DND-41 (cell line): ENCODE measurements around the gene CFAP221.

Source experiments
- ATAC-seq: fragments of 200-7000 bp; cut with Tn5 transposase; 3 replicates; pipeline ENCODE4 v1.9.1; 2021; ENCODE audit warnings: low read depth; ENCODE audit not compliant: insufficient read depth
- DNase-seq: peaks from one replicate; pipeline ENCODE4 v3.0.0-alpha.2; 2020
- H2AFZ ChIP-seq: 2 replicates; pipeline ENCODE4 v1.6.0; 2012; ENCODE audit warnings: low read depth, low read length
- H3K27ac ChIP-seq: 2 replicates; pipeline ENCODE4 v1.5.1; 2012; ENCODE audit warnings: low read length, inconsistent platforms
- H3K27me3 ChIP-seq: fragments of 200-600 bp; sonication (generic); 2 replicates; pipeline ENCODE4 v1.6.0; 2012; ENCODE audit warnings: low read length, mild to moderate bottlenecking, inconsistent platforms; ENCODE audit not compliant: insufficient read depth, poor library complexity
- H3K36me3 ChIP-seq: 2 replicates; pipeline ENCODE4 v1.5.1; 2012; ENCODE audit warnings: low read length, inconsistent platforms; ENCODE audit not compliant: insufficient read depth
- H3K4me1 ChIP-seq: 2 replicates; pipeline ENCODE4 v1.5.1; 2012; ENCODE audit warnings: mild to moderate bottlenecking, low read length; ENCODE audit not compliant: insufficient read depth
- H3K4me2 ChIP-seq: 2 replicates; pipeline ENCODE4 v1.6.0; 2012; ENCODE audit warnings: mild to moderate bottlenecking, moderate library complexity, low read length, inconsistent platforms; ENCODE audit not compliant: insufficient read depth
- H3K4me3 ChIP-seq, 2 experiments: fragments of 200-600 bp in 1 of 2; shearing (Covaris generic) in 1 of 2; 2 replicates each; pipeline ENCODE4 v1.5.1; 2012 to 2016; ENCODE audit warnings: inconsistent platforms in 2 of 2, low read length in 2 of 2, mild to moderate bottlenecking in 2 of 2, low read depth in 1 of 2, moderate library complexity in 1 of 2
- H3K79me2 ChIP-seq: 2 replicates; pipeline ENCODE4 v1.6.0; 2012; ENCODE audit warnings: low read length, inconsistent platforms; ENCODE audit not compliant: insufficient read depth
- H3K9ac ChIP-seq: 2 replicates; pipeline ENCODE4 v1.6.0; 2012; ENCODE audit warnings: low read depth, mild to moderate bottlenecking, inconsistent platforms, low read length, moderate library complexity
- H3K9me3 ChIP-seq: 2 replicates; pipeline ENCODE4 v1.5.1; 2012; ENCODE audit warnings: low read length, moderate library complexity, mild to moderate bottlenecking, inconsistent platforms; ENCODE audit not compliant: insufficient read depth, severe bottlenecking
- H4K20me1 ChIP-seq: 2 replicates; pipeline ENCODE4 v1.6.0; 2012; ENCODE audit warnings: low read length; ENCODE audit not compliant: insufficient read depth
- CTCF ChIP-seq: IDR thresholded peaks from 2 replicates; pipeline ENCODE4 v1.5.1; 2012; ENCODE audit warnings: borderline replicate concordance, low read length, moderate library complexity, mild to moderate bottlenecking; ENCODE audit not compliant: poor library complexity, severe bottlenecking; ENCODE audit errors: extremely low read depth
- EZH2 ChIP-seq: IDR thresholded peaks from 3 replicates; pipeline ENCODE4 v1.6.1; 2012; ENCODE audit warnings: borderline replicate concordance, low read depth, mild to moderate bottlenecking, moderate library complexity, low read length, inconsistent platforms; ENCODE audit not compliant: severe bottlenecking

Gene CFAP221

DNA sequence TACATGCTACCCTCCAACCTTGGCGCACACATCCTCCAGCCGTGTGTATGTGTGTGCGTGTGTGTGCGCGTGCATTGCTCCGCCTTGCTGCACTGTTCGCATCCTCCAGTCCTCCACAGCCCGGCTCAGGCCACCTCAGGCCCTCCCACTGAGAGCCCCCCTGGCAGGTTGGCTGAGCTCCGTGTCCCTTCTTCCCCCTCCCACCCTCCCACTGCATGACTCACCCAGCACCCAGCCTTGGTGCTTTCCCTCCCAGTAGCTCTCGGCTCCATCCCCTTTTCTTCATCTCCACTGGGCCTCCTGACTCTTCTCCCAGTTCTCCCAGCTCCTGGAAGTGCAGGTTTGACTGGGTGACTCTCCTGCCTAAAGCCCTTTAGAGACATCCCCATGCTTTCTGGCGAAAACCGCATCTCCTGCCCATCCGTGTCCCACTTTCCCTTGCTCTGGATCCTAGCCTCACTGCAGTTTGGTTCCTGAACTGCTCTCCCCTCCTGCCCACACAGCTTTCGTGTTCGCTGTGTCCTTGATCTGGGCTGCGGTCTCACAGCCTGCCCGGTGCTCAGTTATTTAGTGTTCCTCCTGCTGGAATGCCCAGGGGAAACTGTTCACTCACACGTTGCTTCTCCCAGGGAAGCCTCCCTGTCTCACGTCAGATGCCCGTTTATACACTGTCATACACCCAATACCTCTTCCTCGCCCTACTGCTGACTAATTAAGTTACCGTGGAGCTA lies 139.6 kb downstream of the CFAP221 start:
- no peak overlapping the region for H2AFZ ChIP-seq
- peaks cover 25% of the 10 kb centered on the region; the same call in 1 of the 2 replicates for H4K20me1 ChIP-seq
- DNase-seq (no peak), ATAC-seq (no peak)
- no peak for TF ChIP-seq CTCF
- no peak for TF ChIP-seq EZH2
- peaks cover 18% of the 10 kb centered on the region for H3K4me1 ChIP-seq
- peaks cover 38% of the 10 kb centered on the region for H3K36me3 ChIP-seq
- H3K9ac ChIP-seq = no peak overlapping the region
- H3K79me2 ChIP-seq = peaks cover 24% of the 10 kb centered on the region
- no peaks in the 10 kb centered on the region for H3K27me3 ChIP-seq
- H3K27ac ChIP-seq = no peak overlapping the region
- no peak overlapping the region for H3K4me2 ChIP-seq
- no peak overlapping the region for H3K4me3 ChIP-seq
- H3K9me3 ChIP-seq = no peaks in the 10 kb centered on the region

- peaks cover 17% of the 10 kb centered on the region for H3K4me1 ChIP-seq
- no peaks in the 10 kb centered on the region for H3K27me3 ChIP-seq
- no peaks in the 10 kb centered on the region for H3K9me3 ChIP-seq
- H3K4me3 ChIP-seq = no peak overlapping the region
- H4K20me1 ChIP-seq = peaks cover 25% of the 10 kb centered on the region; the same call in 1 of the 2 replicates
- TF ChIP-seq CTCF = no peak
- no peak for TF ChIP-seq EZH2
- ATAC-seq = no peak
- H3K27ac ChIP-seq = no peak overlapping the region
- peaks cover 19% of the 10 kb centered on the region for H3K79me2 ChIP-seq
- no peak for DNase-seq
- no peak overlapping the region for H3K4me2 ChIP-seq
- no peak overlapping the region for H3K9ac ChIP-seq
- H2AFZ ChIP-seq = no peak overlapping the region
- peaks cover 44% of the 10 kb centered on the region for H3K36me3 ChIP-seq
Measured at GRCh38 chr2:119684518-119684917, 140.3 kb downstream of the CFAP221 start.

GRCh38 chr2:119688616-119689015 lies 144.4 kb downstream of the CFAP221 start:
- no peak for ATAC-seq
- no peak overlapping the region for H3K4me2 ChIP-seq

More at GRCh38 chr2:119688616-119689015, 144.4 kb downstream of the CFAP221 start:
- Histone ChIP-seq H3K36me3 (peaks cover 17% of the 10 kb centered on the region; the same call in 1 of the 2 replicates), H3K27me3 (no peaks in the 10 kb centered on the region), H3K9me3 (no peaks in the 10 kb centered on the region), H3K9ac (no peak overlapping the region), H2AFZ (no peak overlapping the region), H3K79me2 (no peaks in the 10 kb centered on the region), H3K4me3 (no peak overlapping the region), H3K27ac (no peak overlapping the region), H4K20me1 (no peaks in the 10 kb centered on the region), H3K4me1 (no peaks in the 10 kb centered on the region)
- DNase-seq = no peak
- TF ChIP-seq CTCF (no peak), EZH2 (no peak)
